Measurements from ENCODE around the gene DNAL1. TPM values are rescaled to one million over a fixed set of nuclear protein-coding genes. Genes with fewer than 3 reads are reported as not detected.

DNAL1 gene
- total and polyA plus RNA-seq, 2 of the 13 experiments (the other 11 are each of a cell fraction or from before 2014, with no cell fraction given), result 1.4 to 13.3 TPM

GRCh38 chr14:73612339-73613045 is 32.3 kb upstream of the DNAL1 start, which contains the start of gene ACOT6 (continued):
- TF ChIP-seq SNAPC4 (CRISPR knock-in tag; IDR thresholded peaks at IDR 0.05) (no peak), NR0B2 (CRISPR knock-in tag; IDR thresholded peaks at IDR 0.05) (no peak), SP4 (CRISPR knock-in tag; IDR thresholded peaks at IDR 0.05) (no peak; the same call in 1 of the 2 replicates), NFE2 (CRISPR knock-in tag; IDR thresholded peaks at IDR 0.05) (no peak), MAF1 (CRISPR knock-in tag; IDR thresholded peaks at IDR 0.05; ENCODE audit: borderline replicate concordance) (peak; percentile 33; the same call in 1 of the 2 replicates), FOXJ3 (CRISPR knock-in tag; IDR thresholded peaks at IDR 0.05; ENCODE audit: borderline replicate concordance) (no peak), RAD21 (CRISPR knock-in tag; IDR thresholded peaks at IDR 0.05) (0 out of 2 replicates have a peak, but pooled peaks have one; percentile 11), ZNF101 (CRISPR knock-in tag; IDR thresholded peaks at IDR 0.05; ENCODE audit: borderline replicate concordance, low read depth) (no peak), KDM5A (IDR thresholded peaks at IDR 0.05; ENCODE audit: borderline replicate concordance, low read length) (no peak), ZBTB37 (CRISPR knock-in tag; IDR thresholded peaks at IDR 0.05) (no peak), ATF3 (CRISPR knock-in tag; IDR thresholded peaks at IDR 0.05) (no peak), ZFY (CRISPR knock-in tag; IDR thresholded peaks at IDR 0.05) (peak; percentile 90; the same call in 1 of the 2 replicates), HIVEP1 (CRISPR knock-in tag; IDR thresholded peaks at IDR 0.05) (no peak), ATF4 (CRISPR knock-in tag; IDR thresholded peaks at IDR 0.05) (no peak), ZHX1 (CRISPR knock-in tag; IDR thresholded peaks at IDR 0.05; ENCODE audit: low read depth) (0 out of 2 replicates have a peak, but pooled peaks have one; percentile 33), ZNF552 (CRISPR knock-in tag; IDR thresholded peaks at IDR 0.05; ENCODE audit: borderline replicate concordance) (no peak), ZNF253 (CRISPR knock-in tag; IDR thresholded peaks at IDR 0.05; ENCODE audit: borderline replicate concordance) (no peak)

All from HepG2 (cell line).